ENCODE data around the gene COL27A1.

DNA sequence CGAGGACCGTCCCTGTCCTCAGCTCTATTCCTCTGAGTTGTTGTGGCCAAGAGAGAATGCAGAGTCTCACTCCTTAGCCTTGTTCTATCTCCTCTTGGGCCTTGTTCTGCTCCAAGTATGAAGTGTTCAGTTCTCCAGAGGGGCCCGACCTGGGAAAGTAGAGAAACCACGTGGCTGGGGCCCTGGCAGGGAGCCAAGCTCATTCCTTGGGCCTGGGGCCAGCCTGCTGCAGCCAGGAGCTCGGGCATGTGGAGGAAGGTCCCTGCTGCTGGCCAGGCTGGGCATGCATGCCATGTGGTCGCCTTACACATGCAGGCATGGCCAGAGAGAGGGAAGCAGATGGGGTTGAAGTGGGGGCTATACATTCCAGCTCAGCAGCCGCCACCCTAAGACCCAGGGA is 60.7 kb downstream of the COL27A1 start:
- TF ChIP-seq, protein P1, sequence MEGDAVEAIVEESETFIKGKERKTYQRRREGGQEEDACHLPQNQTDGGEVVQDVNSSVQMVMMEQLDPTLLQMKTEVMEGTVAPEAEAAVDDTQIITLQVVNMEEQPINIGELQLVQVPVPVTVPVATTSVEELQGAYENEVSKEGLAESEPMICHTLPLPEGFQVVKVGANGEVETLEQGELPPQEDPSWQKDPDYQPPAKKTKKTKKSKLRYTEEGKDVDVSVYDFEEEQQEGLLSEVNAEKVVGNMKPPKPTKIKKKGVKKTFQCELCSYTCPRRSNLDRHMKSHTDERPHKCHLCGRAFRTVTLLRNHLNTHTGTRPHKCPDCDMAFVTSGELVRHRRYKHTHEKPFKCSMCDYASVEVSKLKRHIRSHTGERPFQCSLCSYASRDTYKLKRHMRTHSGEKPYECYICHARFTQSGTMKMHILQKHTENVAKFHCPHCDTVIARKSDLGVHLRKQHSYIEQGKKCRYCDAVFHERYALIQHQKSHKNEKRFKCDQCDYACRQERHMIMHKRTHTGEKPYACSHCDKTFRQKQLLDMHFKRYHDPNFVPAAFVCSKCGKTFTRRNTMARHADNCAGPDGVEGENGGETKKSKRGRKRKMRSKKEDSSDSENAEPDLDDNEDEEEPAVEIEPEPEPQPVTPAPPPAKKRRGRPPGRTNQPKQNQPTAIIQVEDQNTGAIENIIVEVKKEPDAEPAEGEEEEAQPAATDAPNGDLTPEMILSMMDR (optimal IDR thresholded peaks at IDR 0.05 in 1 of 3, IDR thresholded peaks at IDR 0.05 in 1 of 3, conservative IDR thresholded peaks at IDR 0.05 in 1 of 3; ENCODE audit: extremely low read depth in 1 of 3, insufficient read depth in 2 of 3, low read length in 3 of 3), result no peak
- TF ChIP-seq EZH2 (IDR thresholded peaks at IDR 0.05; ENCODE audit: low read length), result no peak

Data from keratinocyte (primary cell).